GM04504 (cell line): ENCODE results near the gene UROC1.

ENCODE experiments used
- DNase-seq: peaks from one replicate; pipeline ENCODE4 v3.0.0-alpha.2; 2012; ENCODE audit warnings: low read depth

Gene UROC1

DNA sequence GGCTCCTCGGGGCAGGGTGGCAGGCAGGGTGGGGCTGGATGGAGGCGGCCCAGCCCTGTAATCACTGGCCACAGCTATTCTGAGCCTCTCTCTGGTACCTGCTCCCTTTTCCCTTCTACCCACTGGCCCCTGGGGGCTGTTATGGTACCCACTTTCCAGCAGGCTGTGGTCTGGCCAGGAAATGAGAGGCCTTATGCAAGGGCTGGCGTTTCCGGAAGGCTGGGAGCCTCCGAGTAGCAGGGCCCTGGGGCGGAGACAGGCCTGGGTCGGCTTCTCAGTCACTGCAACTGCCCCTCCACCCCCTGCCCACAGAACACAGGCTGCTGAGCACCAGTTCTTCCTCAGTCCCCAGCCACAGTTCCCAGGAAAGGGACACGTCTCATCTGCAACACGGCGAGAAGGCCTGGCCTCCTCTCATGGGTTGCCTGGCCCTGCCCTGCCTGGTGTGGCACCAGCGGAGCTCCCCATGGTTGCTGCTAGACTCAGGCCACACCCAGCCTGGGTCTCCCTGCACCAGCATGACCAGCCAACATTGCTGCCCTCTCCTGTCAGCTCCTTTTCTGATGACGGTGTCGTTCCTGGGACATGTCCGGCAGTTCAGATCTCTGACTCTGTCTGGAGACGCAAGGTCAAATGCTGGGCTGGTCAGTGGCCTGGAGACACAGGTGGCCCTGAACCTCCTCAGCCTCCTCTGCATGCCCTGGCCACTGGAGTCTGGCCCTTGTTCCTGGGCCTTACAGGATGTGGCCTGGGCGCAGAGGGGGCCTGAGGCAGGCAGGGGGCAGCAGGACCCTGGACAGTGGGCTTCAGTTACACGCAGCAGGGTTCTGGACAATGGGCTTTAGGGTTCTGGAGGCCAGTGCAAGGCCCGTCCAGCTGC is 12.8 kb upstream of the UROC1 start:
- no peak for DNase-seq

DNA sequence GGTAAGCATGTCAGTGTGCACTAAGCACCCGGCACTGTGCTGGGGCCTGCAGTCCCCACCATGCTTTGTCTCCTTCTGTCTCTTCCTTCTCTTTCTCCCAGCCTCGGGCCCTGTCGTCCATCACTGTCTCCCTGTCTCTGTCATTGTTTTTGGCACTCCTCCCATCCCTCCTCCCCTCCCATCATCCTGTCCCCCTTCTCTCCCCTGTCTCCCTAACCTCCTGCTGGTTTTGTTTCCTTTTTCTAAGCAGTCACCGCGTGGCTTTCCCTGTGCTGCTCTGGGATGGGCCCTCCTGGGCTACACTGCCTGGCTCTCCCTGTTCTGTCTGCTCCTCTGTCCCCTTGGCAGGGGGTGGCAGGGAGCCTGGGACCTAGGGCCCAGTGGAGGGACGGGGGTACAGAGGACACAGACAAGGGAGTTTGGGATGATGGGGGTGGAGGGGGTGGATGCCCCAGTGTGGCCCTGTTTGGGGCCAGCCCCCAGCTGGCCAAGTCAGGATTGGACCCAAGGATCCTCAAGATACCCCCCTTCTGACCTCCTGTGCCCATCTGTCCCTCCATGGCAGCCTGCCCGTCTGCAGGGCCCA is 12.1 kb upstream of the UROC1 start:
- no peak for DNase-seq

DNA sequence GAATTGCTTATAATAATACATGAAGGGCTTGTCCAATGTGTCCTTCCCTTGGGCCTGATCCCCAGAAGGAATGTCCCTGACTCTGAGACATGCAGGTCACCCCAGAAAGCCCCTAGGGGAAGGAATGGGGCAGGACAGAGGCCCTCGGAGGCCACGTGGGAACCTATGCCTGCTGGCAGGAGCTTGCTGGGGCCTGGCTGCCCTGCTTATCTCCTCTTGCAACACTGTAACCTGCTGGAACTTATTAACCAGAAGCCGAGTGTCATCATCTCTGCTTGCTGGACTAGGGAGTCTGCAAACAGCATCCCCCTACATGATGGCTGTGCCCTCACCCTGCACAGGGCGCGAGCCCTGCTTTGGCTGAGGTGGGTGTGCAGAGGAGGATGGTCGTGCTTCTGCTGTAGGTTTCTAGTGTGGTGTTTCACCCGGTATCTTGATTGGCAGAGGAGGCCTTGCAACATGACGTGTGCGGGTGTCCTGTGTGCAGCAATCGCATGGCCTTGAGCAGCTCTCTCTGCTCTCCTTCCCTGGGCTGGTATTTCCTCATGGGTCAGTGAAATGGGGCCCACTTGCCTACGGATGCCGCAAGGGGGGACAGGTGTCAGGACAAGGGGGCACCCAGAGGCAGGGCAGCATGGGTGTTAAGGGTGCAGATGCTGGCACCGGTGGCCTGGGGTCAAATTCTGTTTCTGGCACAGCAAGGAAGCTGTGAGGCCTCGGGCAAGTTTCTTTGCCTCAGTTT is 11.4 kb upstream of the UROC1 start:
- DNase-seq: peak; percentile 14

DNA sequence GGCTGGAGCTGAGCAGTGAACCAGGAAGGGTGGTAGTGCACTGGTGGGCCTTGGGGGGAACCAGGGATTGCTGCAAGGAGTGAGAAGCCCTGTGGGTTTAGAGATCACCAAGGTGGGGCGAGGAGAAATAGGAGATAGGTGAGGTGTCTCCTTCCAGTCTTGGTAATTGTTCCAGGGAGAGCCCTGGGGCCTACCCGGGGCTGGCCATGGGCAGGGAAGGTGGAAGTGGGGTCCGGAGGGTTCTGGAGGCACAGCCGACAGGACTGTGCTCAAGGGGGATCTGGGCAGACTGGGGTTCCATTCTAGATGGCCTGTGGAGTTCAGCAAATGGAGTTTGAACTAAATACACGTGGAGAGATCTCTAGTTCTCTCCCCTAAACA is 10.8 kb upstream of the UROC1 start:
- DNase-seq: no peak

DNA sequence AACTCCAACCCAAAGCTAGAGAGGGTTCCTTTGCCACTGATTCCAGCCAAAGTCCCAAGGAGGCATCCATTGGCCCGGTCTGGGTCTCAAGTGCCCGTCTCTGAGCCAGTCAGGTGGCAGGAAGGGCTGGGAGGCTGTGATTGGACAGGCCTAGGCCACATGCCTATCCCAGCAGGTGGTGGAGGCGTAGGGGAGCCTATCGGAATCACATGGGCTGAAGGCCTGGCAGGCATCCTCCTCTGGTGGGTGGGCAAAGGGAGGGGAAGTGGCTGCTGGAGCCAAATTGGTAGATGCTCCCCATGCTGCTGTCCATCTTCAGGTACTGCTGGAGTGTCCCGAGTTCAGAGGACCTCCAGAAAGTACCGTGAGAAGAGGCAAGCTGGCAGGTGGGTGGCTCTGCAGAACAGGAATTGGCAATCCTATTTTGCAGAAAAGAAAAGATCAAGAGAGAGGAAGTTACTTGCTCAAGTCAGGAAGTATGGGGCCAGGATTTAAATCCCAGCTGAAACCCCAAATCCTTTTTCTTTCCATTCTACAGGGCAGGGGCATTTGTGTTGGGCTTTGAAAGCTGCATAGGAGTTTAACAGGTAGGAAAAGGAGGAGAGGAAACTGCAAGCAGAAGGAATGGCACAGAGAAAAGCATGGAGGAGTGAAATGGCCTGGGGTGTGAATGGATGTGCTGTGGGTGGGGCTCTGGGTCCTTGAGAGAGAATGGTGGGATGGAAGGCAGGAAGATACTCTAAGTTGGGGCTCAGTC is 10.1 kb upstream of the UROC1 start:
- no peak for DNase-seq

DNA sequence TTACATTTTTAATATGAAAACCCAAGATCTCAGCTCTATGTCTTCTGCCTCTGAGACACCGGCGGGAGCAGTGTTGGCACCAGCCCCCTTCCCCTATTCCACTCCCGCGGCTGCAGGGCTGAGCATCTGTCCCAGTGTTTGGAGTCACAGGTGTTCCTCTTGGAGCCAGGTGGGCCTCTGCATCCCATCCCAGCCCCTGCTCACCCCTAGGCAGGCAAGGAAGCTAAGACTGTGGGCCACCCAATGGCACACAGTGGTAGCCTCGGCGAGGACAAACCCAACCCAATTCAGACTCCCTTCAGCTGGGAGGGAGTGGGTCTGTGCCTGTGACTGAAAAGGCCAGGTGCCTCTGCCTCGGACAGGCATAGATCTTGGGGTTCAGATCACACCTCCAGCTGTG is 9.4 kb upstream of the UROC1 start:
- DNase-seq: no peak

DNA sequence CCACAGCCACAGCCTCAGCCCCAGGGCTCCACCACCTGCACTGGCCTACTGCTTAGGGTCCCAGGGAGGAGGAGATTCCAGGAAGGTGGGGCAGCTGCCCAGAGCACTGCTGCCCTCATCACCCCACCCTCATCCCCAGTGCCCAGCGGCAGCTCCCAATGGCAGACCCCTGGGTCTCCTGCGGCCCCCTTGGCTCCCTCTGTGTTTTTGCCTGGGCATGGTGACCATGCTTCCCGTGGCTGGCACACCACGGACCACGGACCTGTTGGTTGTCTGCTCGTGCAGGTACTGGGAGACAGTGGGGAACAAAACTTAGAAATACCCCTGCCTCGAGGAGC is 9.1 kb upstream of the UROC1 start:
- DNase-seq: no peak

DNA sequence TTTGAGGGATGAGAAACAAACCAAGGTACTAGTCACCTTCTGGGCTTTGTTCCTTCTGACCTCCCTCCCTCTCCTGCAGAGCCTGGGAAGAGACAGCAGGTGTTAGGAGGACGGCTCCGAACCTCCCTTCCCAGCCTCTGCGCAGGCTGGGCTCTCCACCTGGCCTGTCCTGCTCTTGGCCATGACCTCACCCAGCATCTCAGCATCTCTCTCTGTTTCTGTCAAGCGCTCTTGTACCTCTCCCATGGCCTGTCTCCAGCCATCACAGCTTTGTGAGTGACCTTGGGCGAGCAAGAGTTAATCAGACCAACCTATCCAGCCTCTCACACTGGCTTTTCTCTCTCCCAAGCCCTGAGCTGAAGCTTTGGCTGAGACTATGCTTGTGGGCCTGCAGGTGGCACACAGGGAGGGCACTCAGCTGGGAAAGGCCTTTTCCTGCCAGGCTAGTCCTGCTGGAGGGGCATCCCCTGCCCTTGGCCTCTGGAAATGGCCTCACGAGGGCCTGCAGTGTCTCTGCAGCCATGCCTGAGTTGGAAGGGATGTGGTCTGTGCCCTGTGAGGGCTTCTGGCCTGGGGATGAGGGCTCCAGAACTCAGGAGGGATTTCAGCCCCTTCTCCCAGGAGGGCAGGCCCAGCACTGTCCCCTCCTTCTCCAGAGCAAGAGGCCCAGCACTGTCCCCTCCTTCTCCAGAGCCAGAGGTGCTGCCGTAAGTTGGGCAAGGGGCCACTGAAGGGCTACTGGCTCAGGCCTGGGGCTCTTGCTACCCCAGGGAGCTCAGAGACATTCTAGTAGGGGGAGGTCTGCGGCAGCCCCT is 8.5 kb upstream of the UROC1 start:
- no peak for DNase-seq

DNA sequence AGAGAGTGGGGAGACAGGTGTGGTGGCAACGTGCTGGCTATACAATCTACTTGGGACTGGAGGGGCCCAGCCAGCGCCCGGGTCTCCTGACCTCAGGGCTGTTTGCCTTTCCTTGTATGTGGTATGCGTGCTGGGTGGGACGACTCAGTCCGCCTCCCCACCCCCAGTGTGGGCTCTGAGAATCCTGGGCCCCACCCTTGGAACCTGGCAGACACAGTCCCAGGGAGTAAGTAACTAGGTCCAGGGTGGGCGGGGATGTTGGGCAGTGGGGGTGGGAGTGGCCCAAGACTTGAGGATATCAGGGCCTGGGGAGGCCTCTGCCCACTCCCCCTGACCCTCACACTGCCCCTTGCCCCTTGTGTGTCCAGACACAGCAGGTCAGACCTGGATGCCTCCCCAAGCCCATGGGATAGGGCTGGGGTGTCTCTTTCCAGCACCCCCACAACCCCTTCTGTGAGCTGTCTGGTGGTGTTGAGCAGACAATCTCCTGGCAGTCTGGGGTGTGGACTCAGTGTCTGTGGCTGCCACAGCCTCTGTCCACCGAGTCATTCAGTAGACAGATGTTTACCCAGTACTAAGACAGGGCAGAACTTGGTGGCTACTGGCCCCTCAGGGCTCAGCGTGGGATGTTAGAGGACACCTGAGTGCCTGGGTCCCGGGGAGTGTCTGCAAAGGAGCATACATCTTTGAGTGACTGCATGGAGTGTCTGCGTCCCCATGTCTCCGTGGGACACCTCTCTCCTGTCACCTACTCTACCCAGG is 7.7 kb upstream of the UROC1 start:
- DNase-seq: no peak

DNA sequence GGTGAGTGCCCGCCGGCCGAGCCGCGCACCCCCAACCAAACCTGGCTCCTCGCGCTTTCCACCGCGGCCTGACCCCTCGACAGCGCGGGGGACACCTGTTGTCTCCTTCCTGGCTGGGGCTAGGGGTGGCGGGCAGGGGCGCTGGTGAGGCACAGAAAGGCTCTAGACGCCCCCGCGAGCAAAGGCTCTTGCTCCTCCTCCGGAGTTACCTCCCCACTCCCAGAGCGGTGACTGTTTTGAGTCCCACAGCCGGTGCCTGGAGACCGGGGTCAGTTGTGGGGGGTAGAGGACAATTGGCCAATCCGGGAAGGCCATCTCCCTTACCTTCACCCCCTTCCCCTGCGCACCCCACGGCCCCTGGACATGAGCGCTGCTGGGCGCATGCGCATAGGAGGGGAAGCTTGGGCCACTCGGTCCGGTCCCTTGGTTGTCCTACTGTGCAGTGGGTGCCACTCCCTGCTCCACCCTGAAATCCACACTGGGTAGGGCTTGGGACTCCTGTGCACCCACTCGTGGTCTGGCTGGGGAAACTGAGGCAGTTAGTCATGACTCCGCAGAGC is 6.9 kb upstream of the UROC1 start:
- no peak for DNase-seq

DNA sequence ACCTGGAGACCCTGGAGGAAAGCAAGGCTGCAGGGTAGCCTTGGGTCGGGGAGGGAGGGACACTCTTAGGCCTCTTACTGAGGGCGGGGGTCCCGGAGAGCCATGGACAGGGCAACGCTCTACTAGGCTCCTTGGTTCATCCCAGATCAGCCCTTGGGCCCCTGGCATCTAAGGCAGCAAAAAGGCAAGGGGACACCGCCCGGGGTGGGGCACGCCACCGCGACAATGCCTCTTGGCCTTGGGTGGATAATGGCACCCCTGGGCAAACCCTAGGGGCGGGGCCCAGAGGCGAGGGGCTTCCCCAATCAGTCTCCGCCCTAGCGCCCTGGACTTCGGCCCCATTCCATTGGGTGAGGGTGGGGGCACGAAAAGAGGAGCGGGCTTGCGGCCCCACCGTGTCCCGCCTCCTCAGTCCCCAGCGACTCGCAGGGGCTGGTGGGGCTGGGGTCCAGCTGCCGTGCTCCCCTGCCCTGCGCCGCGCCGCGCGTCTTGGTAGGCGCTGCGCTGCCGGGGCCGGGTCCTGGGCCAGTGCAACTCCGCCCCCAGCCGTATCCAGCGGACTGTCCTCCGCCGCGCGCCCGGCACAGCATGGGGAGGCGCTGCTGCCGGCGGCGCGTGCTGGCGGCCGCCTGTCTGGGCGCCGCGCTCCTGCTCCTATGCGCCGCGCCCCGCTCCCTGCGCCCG is 6.3 kb upstream of the UROC1 start, which contains the start of gene CHST13:
TSS of gene CHST13 (plus strand) at position 411 of the 684 bp plus-strand sequence. CDS start at position 589, 178 bp downstream.
- DNase-seq: peak; percentile 12

DNA sequence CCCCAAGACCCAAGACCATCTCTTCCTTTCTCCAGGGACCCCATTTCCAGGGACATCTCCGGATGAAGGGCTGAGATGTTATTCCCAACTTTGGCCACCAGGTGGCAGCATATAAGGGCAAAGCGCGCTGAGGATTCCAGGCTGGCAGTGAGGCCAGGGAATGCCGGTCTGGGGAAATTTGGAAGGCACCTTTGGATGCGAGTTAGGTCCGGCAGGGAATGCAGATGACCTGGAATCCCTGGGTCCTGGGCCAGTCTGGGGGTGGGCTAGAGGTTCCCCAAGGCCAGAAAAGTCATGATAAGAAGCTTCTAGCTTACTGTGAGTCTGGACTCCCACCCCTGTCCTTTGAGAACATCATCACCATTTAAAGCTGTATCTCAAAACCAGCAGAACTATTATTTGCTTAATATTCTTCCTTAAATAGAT is 4.8 kb upstream of the UROC1 start:
- DNase-seq: peak; percentile 15

DNA sequence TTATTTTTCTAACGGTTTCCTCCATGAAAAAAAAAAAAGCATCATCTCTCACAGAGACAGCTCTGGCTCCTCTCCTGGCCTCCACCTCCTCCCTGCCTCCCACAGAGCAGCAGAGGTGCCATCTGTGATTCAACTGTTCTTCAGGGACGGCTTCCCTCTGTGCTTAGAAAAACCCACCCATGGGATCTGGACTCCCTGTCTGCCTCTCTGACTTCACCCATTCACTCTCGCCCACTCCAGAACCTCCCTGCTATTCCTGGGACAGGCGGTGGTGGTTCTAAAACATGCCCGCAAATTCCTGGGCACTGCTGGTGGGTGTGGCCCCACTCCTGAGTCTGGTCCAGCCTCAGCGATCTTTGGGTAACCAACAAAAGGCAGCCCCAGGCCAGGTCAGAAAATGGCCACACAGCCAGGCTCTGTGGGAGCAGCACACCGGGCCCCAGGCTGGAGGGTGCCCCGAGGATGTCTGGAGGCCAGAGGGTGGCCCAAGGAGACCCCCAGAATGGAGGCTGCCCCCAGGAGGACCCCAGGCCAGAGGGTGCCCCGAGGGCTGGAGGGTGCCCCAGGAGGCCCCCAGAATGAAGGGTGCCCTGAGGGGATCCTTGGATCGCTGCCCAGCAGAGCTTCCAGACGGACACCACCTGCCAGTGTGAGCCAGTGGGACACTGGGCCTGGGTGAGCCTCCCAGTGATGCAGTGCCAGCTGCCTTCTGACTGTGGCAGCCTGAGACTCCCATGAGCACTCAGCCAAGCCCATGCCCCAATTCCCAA is 3.7 kb upstream of the UROC1 start:
- no peak for DNase-seq

DNA sequence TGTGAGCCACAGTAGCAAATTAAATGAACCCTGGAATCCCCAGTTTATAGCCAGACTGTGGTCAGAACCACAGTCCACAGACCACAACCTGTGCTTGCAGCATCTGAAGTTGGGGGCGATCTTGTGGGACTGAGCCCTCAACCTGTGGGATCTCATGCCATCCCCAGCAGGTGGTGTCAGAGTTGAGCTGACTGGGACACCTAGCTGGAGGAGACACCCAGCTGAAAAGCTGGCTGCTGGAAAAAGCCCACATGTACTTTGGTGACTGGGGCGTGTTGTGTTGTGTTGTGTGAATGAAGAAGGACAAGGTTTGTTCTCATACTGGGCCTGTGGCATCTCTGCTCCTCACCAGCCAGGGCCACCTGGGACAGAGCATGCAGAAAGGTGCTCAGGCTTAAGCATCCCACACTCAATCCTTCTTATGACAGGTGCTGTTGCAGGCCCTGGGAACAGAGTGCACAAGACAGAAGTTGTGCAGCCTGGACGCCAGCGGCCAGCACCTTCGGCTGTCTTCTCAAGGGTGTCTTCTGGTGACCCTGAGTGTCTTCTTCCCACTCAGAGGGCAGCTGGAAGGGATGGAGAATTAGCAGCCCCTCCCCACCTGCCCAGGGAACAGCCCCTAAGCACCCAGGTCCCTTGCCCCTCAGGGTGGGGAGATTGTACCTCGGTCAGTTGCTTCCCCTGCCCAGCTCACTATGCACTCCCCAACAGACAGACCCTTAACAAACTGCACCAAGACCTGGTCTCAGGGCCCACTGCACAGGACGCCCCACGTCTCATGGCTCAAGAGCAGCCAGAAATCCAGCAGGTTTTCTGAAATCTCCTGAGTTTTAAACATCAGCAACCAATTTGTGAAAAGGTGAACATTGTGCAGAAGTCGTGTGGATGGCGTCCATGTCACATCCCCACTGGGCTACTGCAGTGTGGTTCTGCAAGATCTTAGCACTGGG is 2.2 kb upstream of the UROC1 start:
- DNase-seq: no peak

DNA sequence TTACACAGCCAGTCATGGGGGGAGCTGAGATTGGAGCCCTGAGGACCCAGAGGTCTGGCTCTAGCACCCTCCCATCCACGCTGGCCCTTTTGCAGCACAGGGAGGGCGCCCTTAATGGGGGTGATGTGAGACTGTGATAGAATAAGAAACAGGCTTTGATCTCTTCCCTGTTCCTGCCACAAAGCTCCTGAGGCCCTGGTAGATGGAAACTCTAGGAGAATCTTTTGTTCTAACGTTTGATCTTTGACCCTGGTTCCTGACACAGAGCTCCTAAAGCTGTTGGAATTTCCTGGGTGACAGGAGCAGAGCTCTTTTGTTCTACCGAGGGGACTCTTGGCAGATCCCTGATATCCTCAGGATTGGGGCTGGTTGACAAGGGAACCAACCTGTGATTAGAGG is 1.2 kb upstream of the UROC1 start:
- DNase-seq: no peak

DNA sequence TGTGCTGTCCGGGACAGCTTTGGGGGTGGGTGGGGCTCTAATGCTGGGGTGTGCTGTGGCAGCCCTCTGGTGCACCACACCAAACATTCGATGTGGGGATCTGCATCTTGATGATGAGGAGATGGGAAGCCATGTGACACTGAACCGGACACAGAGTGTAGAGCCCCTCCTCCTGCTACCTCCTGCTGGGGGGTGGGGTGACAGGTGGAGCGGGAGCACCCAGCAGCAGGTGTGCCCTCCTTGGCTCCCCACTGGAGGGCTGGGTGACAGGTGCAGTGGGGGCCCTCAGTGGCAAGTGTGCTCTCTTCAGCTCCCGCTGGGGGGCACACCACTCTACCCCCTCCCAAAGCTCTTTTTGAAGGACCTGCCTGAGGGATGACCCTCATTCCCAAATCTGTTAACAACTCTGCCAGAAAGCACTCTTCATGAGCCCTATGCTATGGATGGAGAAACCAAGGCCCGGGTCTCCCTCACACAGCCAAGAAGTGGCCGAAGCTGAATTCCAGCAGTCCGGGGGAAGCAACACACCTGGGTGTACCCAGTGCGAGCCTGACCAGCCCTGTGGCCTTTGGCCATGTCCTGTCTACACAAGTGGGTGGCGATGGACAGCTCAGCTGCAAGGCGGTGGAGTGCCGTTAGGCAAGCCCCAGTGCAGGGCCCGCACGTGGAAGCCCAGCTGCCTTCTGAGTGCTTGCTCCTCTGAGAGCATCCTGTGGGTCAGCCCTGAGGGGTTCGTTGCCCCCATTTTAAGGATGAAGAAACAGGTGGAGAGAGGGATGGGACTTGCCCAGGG is 609 bp upstream of the UROC1 start:
- DNase-seq: no peak

DNA sequence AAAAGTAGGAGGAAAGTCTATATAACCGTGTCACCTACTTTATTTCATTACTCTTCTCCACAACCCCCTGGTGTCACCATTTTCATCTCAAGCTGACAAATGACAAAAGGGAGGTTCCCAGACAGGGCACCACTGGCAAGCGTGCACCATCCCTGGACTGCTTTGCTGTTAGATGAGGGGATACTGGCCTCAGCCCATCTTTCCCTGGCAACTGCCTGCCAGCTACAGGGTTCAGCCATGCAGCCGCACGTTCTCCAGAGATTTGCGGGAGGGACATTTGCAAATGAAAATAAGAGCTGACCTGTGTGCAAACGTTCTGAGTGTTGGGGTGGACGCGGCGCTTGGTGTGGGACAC is 660 bp downstream of the UROC1 start:
- no peak for DNase-seq
